HAP-1 (cell line): ENCODE measurements around the gene PRODH.
A peak's percentile ranks its signal among the peaks of the same experiment; 100 is the strongest.
"Not testable (repeated sequence)": the region's sequence is repeated elsewhere in the genome, so short reads cannot be mapped to it uniquely, and the experiment has no call there.

Experiments
- DNase-seq, 2 experiments: peaks; one replicate each; pipeline ENCODE4 v3.0.0-alpha.2; 2016 to 2020; ENCODE audit warnings: low spot score in 2 of 2
- H3K27me3 ChIP-seq: fragments of 250-450 bp; sonication (Bioruptor Pico); 2 replicates; pipeline ENCODE4 v1.5.1; 2020; ENCODE audit warnings: low read depth, mild to moderate bottlenecking, moderate library complexity
- H3K36me3 ChIP-seq: fragments of 250-450 bp; sonication (Bioruptor Pico); replicated peaks from 2 replicates; pipeline ENCODE4 v1.5.1; 2020; ENCODE audit warnings: mild to moderate bottlenecking
- H3K4me1 ChIP-seq: fragments of 250-450 bp; sonication (Bioruptor Pico); 2 replicates; pipeline ENCODE4 v1.5.1; 2020; ENCODE audit warnings: mild to moderate bottlenecking
- H3K4me3 ChIP-seq: fragments of 250-450 bp; sonication (Bioruptor Pico); 2 replicates; pipeline ENCODE4 v1.5.1; 2020; ENCODE audit warnings: mild to moderate bottlenecking, moderate library complexity
- H3K9me3 ChIP-seq: fragments of 250-450 bp; sonication (Bioruptor Pico); 2 replicates; pipeline ENCODE4 v1.5.1; 2020; ENCODE audit warnings: mild to moderate bottlenecking, moderate library complexity
- in situ Hi-C: fragments of 300-500 bp; cut with MboI; formaldehyde crosslinking; loops from 3 replicates; pipeline ENCODE4 v1.14.3; 2020; ENCODE audit warnings: low sequenced_read_pairs, inconsistent platforms, mixed read lengths

Gene PRODH

GRCh38 chr22:18925368-18926064 lies 10.6 kb downstream of the PRODH start:
- Histone ChIP-seq H3K4me3 (no peak overlapping the region), H3K36me3 (no peaks in the 10 kb centered on the region), H3K4me1 (no peaks in the 10 kb centered on the region), H3K27me3 (no peaks in the 10 kb centered on the region), H3K9me3 (no peaks in the 10 kb centered on the region)
- no peak for DNase-seq
- in situ Hi-C loops, result no loop called here

GRCh38 chr22:18920257-18920902 lies 15.7 kb downstream of the PRODH start:
- H3K27me3 ChIP-seq, H3K36me3 ChIP-seq, H3K9me3 ChIP-seq, H3K4me1 ChIP-seq, in situ Hi-C loops, H3K4me3 ChIP-seq, DNase-seq: not testable (repeated sequence)

- in situ Hi-C loops, H3K4me1 ChIP-seq, DNase-seq, H3K27me3 ChIP-seq, H3K4me3 ChIP-seq, H3K36me3 ChIP-seq, H3K9me3 ChIP-seq: not testable (repeated sequence)
Observed at GRCh38 chr22:18917818-18918217, 18.3 kb downstream of the PRODH start.

DNA sequence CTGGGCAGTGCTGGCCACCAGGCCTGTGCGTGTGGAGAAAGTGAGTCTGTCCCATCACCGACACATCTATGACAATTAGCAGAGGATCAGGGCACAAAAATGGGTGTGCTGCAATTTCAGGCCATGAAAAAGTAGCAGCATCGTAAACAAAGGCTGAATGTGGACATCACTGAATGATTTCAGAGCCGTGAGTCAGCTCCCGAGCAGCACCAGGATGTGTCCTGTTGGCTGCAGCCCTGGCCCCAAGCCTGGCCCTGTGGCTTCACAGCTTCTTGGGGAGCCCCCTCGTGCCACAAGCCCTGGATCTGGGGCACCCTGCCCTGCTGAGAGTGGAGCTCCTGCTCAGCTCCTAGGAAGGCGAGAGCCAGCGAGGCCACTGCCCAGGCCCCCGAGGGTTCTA lies 20.5 kb downstream of the PRODH start:
- in situ Hi-C loops, H3K27me3 ChIP-seq, H3K36me3 ChIP-seq: not testable (repeated sequence)

GRCh38 chr22:18914558-18914957 lies 21.5 kb downstream of the PRODH start:
- H3K27me3 ChIP-seq, DNase-seq, in situ Hi-C loops, H3K4me3 ChIP-seq, H3K36me3 ChIP-seq, H3K4me1 ChIP-seq, H3K9me3 ChIP-seq: not testable (repeated sequence)

More for the DNA sequence above, 20.5 kb downstream of the PRODH start:
- not testable (repeated sequence) for H3K4me3 ChIP-seq, H3K9me3 ChIP-seq, DNase-seq, H3K4me1 ChIP-seq

GRCh38 chr22:18912264-18912946 lies 23.7 kb downstream of the PRODH start:
- H3K9me3 ChIP-seq, in situ Hi-C loops, DNase-seq, H3K27me3 ChIP-seq, H3K4me3 ChIP-seq, H3K4me1 ChIP-seq, H3K36me3 ChIP-seq: not testable (repeated sequence)

DNA sequence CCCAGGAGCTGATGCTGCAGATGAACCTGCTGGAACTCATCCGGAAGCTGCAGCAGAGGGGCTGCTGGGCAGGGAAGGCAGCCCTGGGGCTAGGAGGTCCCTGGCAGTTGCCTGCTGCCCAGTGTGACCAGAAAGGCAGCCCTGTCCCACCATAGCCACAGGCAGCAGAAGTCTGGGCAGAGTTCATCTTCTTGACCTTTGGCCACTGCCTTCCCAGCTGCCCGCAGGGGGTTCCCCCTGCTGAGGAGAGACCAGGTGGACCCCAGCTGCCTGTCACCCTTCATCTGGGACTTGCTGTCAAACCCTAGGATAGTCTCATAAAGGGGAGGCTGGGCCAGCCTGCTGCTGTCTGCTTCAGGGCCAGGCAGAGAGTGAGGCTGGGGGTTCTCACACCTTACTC lies 24.6 kb downstream of the PRODH start:
- H3K4me3 ChIP-seq, in situ Hi-C loops, H3K9me3 ChIP-seq, H3K4me1 ChIP-seq, H3K36me3 ChIP-seq, DNase-seq, H3K27me3 ChIP-seq: not testable (repeated sequence)

GRCh38 chr22:18909556-18909955 lies 26.5 kb downstream of the PRODH start:
- H3K36me3 ChIP-seq, result no peaks in the 10 kb centered on the region
- H3K4me3 ChIP-seq, result no peak overlapping the region
- H3K9me3 ChIP-seq, result no peaks in the 10 kb centered on the region
- no peak for DNase-seq
- H3K4me1 ChIP-seq, result no peaks in the 10 kb centered on the region
- H3K27me3 ChIP-seq, result no peaks in the 10 kb centered on the region
- in situ Hi-C loops, result no loop called here

DNA sequence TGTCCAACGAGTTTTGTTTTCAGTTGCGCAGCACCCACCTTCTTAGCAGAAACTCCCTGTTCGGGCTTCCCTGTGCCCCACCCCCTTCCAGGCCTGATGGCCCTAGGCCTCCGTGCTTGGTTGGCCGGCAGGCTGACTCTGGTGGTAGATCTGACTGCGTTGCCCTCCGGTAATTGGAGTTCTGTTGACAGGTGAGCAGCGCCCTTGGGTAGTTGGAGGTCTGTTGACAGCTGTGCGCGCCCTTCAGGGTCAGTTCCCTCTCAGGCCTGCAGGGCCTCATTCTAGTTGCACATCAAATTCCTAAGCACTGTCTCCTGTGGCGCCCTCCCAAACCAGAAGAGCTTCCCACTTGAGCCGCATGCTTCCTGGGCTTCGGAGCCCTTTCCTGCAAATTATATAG lies 29.2 kb downstream of the PRODH start:
- in situ Hi-C loops, result no loop called here
- Histone ChIP-seq H3K4me1 (no peaks in the 10 kb centered on the region), H3K4me3 (no peak overlapping the region), H3K27me3 (no peaks in the 10 kb centered on the region), H3K9me3 (no peaks in the 10 kb centered on the region), H3K36me3 (no peaks in the 10 kb centered on the region)
- DNase-seq, result peak in 1 of 2 experiments; percentile 34

- H3K27me3 ChIP-seq, H3K4me3 ChIP-seq, in situ Hi-C loops, H3K36me3 ChIP-seq, H3K4me1 ChIP-seq, H3K9me3 ChIP-seq, DNase-seq: not testable (repeated sequence)
Observed at GRCh38 chr22:18906410-18906745, 29.7 kb downstream of the PRODH start.

DNA sequence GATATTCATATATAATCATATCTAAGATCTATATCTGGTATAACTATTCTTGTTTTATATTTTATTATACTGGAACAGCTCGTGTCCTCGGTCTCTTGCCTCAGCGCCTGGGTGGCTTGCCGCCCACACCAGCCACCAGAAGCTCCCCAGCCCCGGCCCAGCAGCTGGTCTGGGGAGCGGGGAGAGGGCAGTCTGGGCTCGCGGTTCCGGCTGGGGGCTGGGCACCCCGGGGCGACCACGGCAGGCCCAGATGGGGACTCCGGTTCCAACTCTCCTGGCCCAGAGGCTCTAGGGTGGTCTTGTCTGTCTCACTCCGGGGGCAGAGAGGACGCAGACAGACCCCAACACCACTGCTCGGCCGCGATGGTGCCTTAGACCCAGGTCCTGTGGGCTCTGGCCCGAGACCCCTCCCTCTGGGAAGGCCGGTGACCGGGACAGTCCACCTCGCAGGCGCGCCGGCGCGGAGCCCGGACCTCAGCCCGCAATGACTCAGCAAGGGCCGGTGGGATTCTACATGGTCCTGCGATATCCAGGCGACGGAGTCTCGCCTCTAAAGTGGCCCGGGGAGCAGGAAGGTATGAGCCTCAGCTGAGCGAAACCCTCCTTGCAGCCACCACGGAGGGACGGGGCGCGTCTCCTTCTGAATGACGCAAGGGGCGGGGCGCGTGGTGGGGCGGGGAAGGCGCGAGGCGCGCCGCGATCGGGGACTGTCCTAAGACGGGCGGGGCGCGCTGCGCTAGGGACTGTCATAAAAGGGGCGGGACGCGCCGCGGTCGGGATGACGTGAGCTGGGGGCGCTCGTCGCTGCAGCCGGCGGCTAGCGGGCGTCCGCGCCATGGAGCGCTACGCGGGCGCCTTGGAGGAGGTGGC lies 30.3 kb downstream of the PRODH start, which contains the start of gene DGCR6:
Gene DGCR6, plus strand, starts transcription at position 781 of the 870 bp plus-strand sequence. Its CDS starts 55 bp downstream, at position 836.
- in situ Hi-C loops, result no loop called here
- Histone ChIP-seq H3K4me1 (no peaks in the 10 kb centered on the region), H3K4me3 (no peak within 1 kb of the TSS), H3K27me3 (no peaks in the 10 kb centered on the region), H3K36me3 (no peaks in the 10 kb centered on the region), H3K9me3 (no peaks in the 10 kb centered on the region)
- DNase-seq, result no peak

DNA sequence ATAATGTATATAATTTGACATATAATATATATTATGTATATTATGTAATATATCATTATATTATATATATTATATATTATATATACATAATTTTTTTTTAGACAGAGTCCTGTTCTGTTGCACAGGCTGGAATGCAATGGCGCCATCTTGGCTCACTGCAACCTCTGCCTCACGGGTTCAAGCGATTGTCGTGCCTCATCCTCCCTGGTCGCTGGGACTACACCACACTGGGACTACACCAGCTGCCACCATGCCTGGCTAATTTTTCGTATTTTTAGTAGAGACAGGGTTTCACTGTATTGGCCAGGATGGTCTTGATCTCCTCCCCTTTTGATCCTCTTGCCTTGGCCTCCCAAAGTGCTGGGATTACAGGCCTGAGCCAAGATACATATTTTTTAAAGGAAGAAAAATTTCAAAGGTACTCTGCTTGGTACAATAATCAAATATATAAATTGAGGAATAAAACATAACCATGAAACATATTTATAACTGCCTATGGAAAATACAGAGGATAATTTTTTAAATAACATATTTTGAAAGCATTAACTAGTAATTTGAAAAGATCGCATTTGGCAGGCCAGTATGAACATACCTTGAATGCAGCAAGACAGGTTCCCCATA lies 39.9 kb downstream of the PRODH start:
- H3K36me3 ChIP-seq, DNase-seq, H3K9me3 ChIP-seq, H3K4me1 ChIP-seq, in situ Hi-C loops, H3K4me3 ChIP-seq, H3K27me3 ChIP-seq: not testable (repeated sequence)

GRCh38 chr22:18893775-18894174 lies 42.3 kb downstream of the PRODH start:
- H3K4me3 ChIP-seq, H3K4me1 ChIP-seq, H3K9me3 ChIP-seq, in situ Hi-C loops, H3K36me3 ChIP-seq, H3K27me3 ChIP-seq, DNase-seq: not testable (repeated sequence)
